Measurements from ENCODE around the gene MTG1. TPM values are rescaled to one million over a fixed set of nuclear protein-coding genes. Genes with fewer than 3 reads are reported as not detected.
"Not testable (repeated sequence)": the region's sequence is repeated elsewhere in the genome, so short reads cannot be mapped to it uniquely, and the experiment has no call there.

MTG1 gene
- total and polyA plus RNA-seq, 10 of the 15 experiments (the other 5 are each of a cell fraction or from before 2014, with no cell fraction given), result 6.2 to 104 (median 62.5) TPM

DNA sequence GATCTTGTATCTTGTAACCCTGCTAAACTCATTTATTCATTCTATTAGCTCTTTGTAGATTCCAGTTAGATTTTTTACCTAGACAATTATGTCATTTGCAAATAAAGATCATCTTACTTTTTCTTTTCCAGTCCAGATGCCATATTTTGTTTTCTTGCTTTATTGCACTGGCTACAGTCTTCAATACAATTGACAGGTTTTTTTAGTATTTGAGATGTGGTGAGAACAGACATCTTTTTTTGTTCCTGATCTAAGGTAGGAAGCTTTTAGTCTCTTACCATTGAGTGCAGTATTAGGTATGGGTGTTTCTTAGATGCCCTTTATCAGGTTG is 18.4 kb downstream of the MTG1 start:
- no peaks in the 10 kb centered on the region for H3K4me1 ChIP-seq (ENCODE audit: control insufficient read depth, insufficient read depth, low read length)
- SMC1A ChIA-PET (ENCODE audit: uncharacterized antibody, unreplicated experiment), result interaction anchor here (0.9 to 1.5 kb wide), 3 partner anchors 11 to 22 kb away, joined by 3 to 6 read pairs (median 3); no protein-coding TSS in a partner anchor
- no peaks in the 10 kb centered on the region for H3K27me3 ChIP-seq (replicated peaks in 1 of 2; ENCODE audit: control insufficient read depth in 2 of 2, insufficient read depth in 2 of 2, low read length in 1 of 2)
- DNase-seq (ENCODE audit: low read depth, low spot score) (no peak), ATAC-seq (no peak), FAIRE-seq (no peak)
- POLR2A ChIA-PET, result no interaction called here
- CTCF ChIA-PET, result interaction anchor here (1.2 kb wide), 1 partner anchor 83 kb away, joined by 5 read pairs; no protein-coding TSS in a partner anchor
- in situ Hi-C loops (cut with MboI) (no loop called here), intact Hi-C loops (cut with micrococcal nuclease; ENCODE audit: unreplicated experiment) (no loop called here)
- H3K4me3 ChIP-seq, result no peak overlapping the region
- H3K27ac ChIP-seq (ENCODE audit: control insufficient read depth, insufficient read depth), result no peak overlapping the region
- TF ChIP-seq SRF (IDR thresholded peaks at IDR 0.05; ENCODE audit: low read depth in 2 of 2, low read length in 2 of 2), result no peak
- no peak for TF ChIP-seq NR2C2 (IDR thresholded peaks at IDR 0.05; ENCODE audit: borderline replicate concordance, control insufficient read depth, insufficient read length, low read depth)
- TF ChIP-seq KAT2A (conservative IDR thresholded peaks at IDR 0.05; ENCODE audit: control insufficient read depth, low read depth, low read length), result no peak
- TF ChIP-seq BCL11A (IDR thresholded peaks at IDR 0.05; ENCODE audit: low read depth, low read length), result no peak
- TF ChIP-seq SUPT20H (IDR thresholded peaks at IDR 0.05; ENCODE audit: borderline replicate concordance, control insufficient read depth, low read depth, low read length), result no peak
- TF ChIP-seq STAT1 (conservative IDR thresholded peaks at IDR 0.05), result no peak
- TF ChIP-seq SIX5 (IDR thresholded peaks at IDR 0.05; ENCODE audit: low read depth, low read length, severe bottlenecking), result no peak
- TF ChIP-seq, protein P1, sequence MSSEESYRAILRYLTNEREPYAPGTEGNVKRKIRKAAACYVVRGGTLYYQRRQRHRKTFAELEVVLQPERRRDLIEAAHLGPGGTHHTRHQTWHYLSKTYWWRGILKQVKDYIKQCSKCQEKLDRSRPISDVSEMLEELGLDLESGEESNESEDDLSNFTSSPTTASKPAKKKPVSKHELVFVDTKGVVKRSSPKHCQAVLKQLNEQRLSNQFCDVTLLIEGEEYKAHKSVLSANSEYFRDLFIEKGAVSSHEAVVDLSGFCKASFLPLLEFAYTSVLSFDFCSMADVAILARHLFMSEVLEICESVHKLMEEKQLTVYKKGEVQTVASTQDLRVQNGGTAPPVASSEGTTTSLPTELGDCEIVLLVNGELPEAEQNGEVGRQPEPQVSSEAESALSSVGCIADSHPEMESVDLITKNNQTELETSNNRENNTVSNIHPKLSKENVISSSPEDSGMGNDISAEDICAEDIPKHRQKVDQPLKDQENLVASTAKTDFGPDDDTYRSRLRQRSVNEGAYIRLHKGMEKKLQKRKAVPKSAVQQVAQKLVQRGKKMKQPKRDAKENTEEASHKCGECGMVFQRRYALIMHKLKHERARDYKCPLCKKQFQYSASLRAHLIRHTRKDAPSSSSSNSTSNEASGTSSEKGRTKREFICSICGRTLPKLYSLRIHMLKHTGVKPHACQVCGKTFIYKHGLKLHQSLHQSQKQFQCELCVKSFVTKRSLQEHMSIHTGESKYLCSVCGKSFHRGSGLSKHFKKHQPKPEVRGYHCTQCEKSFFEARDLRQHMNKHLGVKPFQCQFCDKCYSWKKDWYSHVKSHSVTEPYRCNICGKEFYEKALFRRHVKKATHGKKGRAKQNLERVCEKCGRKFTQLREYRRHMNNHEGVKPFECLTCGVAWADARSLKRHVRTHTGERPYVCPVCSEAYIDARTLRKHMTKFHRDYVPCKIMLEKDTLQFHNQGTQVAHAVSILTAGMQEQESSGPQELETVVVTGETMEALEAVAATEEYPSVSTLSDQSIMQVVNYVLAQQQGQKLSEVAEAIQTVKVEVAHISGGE (CRISPR knock-in tag; IDR thresholded peaks at IDR 0.05), result no peak
- TF ChIP-seq MTA3 (IDR thresholded peaks at IDR 0.05; ENCODE audit: borderline replicate concordance, low read length), result no peak
- no peak for TF ChIP-seq SP1 (IDR thresholded peaks at IDR 0.05; ENCODE audit: low read depth, low read length)
- TF ChIP-seq, protein P2, sequence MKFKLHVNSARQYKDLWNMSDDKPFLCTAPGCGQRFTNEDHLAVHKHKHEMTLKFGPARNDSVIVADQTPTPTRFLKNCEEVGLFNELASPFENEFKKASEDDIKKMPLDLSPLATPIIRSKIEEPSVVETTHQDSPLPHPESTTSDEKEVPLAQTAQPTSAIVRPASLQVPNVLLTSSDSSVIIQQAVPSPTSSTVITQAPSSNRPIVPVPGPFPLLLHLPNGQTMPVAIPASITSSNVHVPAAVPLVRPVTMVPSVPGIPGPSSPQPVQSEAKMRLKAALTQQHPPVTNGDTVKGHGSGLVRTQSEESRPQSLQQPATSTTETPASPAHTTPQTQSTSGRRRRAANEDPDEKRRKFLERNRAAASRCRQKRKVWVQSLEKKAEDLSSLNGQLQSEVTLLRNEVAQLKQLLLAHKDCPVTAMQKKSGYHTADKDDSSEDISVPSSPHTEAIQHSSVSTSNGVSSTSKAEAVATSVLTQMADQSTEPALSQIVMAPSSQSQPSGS (IDR thresholded peaks at IDR 0.05; ENCODE audit: low read length), result no peak
- TF ChIP-seq STAT3 (IDR thresholded peaks at IDR 0.05; ENCODE audit: low read depth, low read length), result no peak
- no peak for TF ChIP-seq SUZ12 (IDR thresholded peaks at IDR 0.05; ENCODE audit: unreplicated experiment)
- TF ChIP-seq TAF1 (IDR thresholded peaks at IDR 0.05; ENCODE audit: borderline replicate concordance, low read depth, low read length), result no peak
- TF ChIP-seq POLR2AphosphoS5 (IDR thresholded peaks at IDR 0.05; ENCODE audit: low read length), result no peak
- TF ChIP-seq POLR2A (IDR thresholded peaks at IDR 0.05; ENCODE audit: low read depth, low read length), result no peak
- no peak overlapping the region for H3K9ac ChIP-seq (ENCODE audit: control insufficient read depth, insufficient read depth, low read length)
- H3K4me2 ChIP-seq (ENCODE audit: control insufficient read depth, insufficient read depth), result no peak overlapping the region
- no peak overlapping the region for H2AFZ ChIP-seq (ENCODE audit: control insufficient read depth, low read depth, low read length)
- peaks cover 30% of the 10 kb centered on the region for H3K9me3 ChIP-seq (replicated peaks; ENCODE audit: control insufficient read depth, insufficient read depth, low read length)
- BruUV-seq (replicated peaks), result no TSS peak
- no peaks in the 10 kb centered on the region for H4K20me1 ChIP-seq (ENCODE audit: control insufficient read depth, insufficient read depth)
- H3K36me3 ChIP-seq (ENCODE audit: control insufficient read depth in 2 of 2, insufficient read depth in 2 of 2, low read length in 1 of 2), result peaks cover 1 to 44% of the 10 kb centered on the region in 2 experiments; a peak in 3 of 4 replicates
- H3K79me2 ChIP-seq (ENCODE audit: control insufficient read depth, insufficient read depth, low read length), result peaks cover 3% of the 10 kb centered on the region
- RAD21 ChIA-PET (ENCODE audit: unreplicated experiment), result no interaction called here

DNA sequence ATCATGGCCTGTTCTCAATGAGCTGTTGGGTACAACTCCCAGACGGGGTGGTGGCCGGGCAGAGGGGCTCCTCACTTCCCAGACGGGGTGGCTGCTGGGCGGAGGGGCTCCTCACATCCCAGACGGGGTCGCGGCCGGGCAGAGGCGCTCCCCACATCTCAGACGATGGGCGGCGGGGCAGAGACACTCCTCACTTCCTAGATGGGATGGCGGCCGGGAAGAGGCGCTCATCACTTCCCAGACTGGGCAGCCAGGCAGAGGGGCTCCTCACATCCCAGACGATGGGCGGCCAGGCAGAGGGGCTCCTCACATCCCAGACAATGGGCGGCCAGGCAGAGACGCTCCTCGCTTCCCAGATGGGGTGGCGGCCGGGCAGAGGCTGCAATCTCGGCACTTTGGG is 20.4 kb downstream of the MTG1 start:
- CTCF ChIA-PET; H3K27ac ChIP-seq (ENCODE audit: control insufficient read depth, insufficient read depth); BruUV-seq (replicated peaks); H3K4me2 ChIP-seq (ENCODE audit: control insufficient read depth, insufficient read depth); in situ Hi-C loops (cut with MboI); DNase-seq (ENCODE audit: low read depth, low spot score); H2AFZ ChIP-seq (ENCODE audit: control insufficient read depth, low read depth, low read length); H3K9ac ChIP-seq (ENCODE audit: control insufficient read depth, insufficient read depth, low read length); FAIRE-seq; H4K20me1 ChIP-seq (ENCODE audit: control insufficient read depth, insufficient read depth); POLR2A ChIA-PET; H3K27me3 ChIP-seq (replicated peaks in 1 of 2; ENCODE audit: control insufficient read depth in 2 of 2, insufficient read depth in 2 of 2, low read length in 1 of 2); H3K79me2 ChIP-seq (ENCODE audit: control insufficient read depth, insufficient read depth, low read length); H3K4me3 ChIP-seq; intact Hi-C loops (cut with micrococcal nuclease; ENCODE audit: unreplicated experiment); H3K4me1 ChIP-seq (ENCODE audit: control insufficient read depth, insufficient read depth, low read length); ATAC-seq; SMC1A ChIA-PET (ENCODE audit: uncharacterized antibody, unreplicated experiment); RAD21 ChIA-PET (ENCODE audit: unreplicated experiment): not testable (repeated sequence)
- H3K36me3 ChIP-seq (ENCODE audit: control insufficient read depth in 2 of 2, insufficient read depth in 2 of 2, low read length in 1 of 2), result peaks cover 8 to 30% of the 10 kb centered on the region in 2 experiments
- 100% methylated on average over 13 of the region's 23 CpGs for WGBS (ENCODE audit: insufficient coverage, insufficient replicate concordance, low lambda C conversion rate, missing lambda C conversion rate)
- peaks cover 21% of the 10 kb centered on the region for H3K9me3 ChIP-seq (replicated peaks; ENCODE audit: control insufficient read depth, insufficient read depth, low read length)
